Breast epithelium (tissue), 3 donors: Measurements from ENCODE around the gene MACROH2A2.

Source experiments
- POLR2A ChIP-seq: fragments of 450-650 bp; IDR thresholded peaks from one replicate; pipeline ENCODE4 v1.6.1; 2016; ENCODE audit warnings: antibody characterized with exemption, mild to moderate bottlenecking, moderate library complexity
- POLR2AphosphoS5 ChIP-seq, 3 donors: sonication (generic); formaldehyde crosslinking; IDR thresholded peaks; one replicate each; pipeline ENCODE4 v1.6.1; 2017; ENCODE audit warnings: antibody characterized with exemption in 3 of 3

- no peak for TF ChIP-seq POLR2A
- TF ChIP-seq POLR2AphosphoS5 (IDR thresholded peaks at IDR 0.05): no peak
Measured at GRCh38 chr10:70140297-70140696, 87.7 kb downstream of the MACROH2A2 start.
